CD8-positive, alpha-beta memory T cell (primary cell): ENCODE measurements around the gene MRFAP1. TPM values are rescaled to one million over a fixed set of nuclear protein-coding genes. Genes with fewer than 3 reads are reported as not detected.
"Not testable (repeated sequence)": the region's sequence is repeated elsewhere in the genome, so short reads cannot be mapped to it uniquely, and the experiment has no call there.

Experiments
- CTCF ChIA-PET: fragments of 350-600 bp; sonication (Branson Sonifier 250); formaldehyde crosslinking; loops from one replicate; lab custom pipeline; 2021; ENCODE audit warnings: antibody characterized with exemption; lab: Charles Lee
- POLR2A ChIA-PET: fragments of 350-600 bp; sonication (Branson Sonifier 250); formaldehyde crosslinking; loops from one replicate; lab custom pipeline; 2021; ENCODE audit warnings: antibody characterized with exemption; lab: Charles Lee
- DNase-seq, 5 donors: peaks; one replicate each; pipeline versions ENCODE4 v3.0.0 to v3.0.0-alpha.2; 2020 to 2022; ENCODE audit warnings: mixed read lengths in 1 of 5
- H3K27ac ChIP-seq: one replicate; pipeline ENCODE4 v1.7.0; 2013; ENCODE audit warnings: low read depth, mild to moderate bottlenecking, low read length, moderate library complexity
- H3K27me3 ChIP-seq: 2 replicates; pipeline ENCODE4 v1.7.0; 2013; ENCODE audit warnings: low read length, mild to moderate bottlenecking; ENCODE audit not compliant: insufficient read depth, poor library complexity, severe bottlenecking
- H3K36me3 ChIP-seq: 2 replicates; pipeline ENCODE4 v1.7.0; 2013; ENCODE audit warnings: mild to moderate bottlenecking, low read length, moderate library complexity; ENCODE audit not compliant: insufficient read depth
- H3K4me1 ChIP-seq: 2 replicates; pipeline ENCODE4 v1.7.0; 2013; ENCODE audit warnings: mild to moderate bottlenecking, low read length, moderate library complexity; ENCODE audit not compliant: insufficient read depth
- H3K4me3 ChIP-seq: 2 replicates; pipeline ENCODE4 v1.7.0; 2013; ENCODE audit warnings: mild to moderate bottlenecking, low read length
- H3K9me3 ChIP-seq: 2 replicates; pipeline ENCODE4 v1.7.0; 2013; ENCODE audit warnings: mild to moderate bottlenecking, low read length
- H3K27ac Mint-ChIP-seq, 8 donors: one replicate each; pipeline ENCODE4 v1.8.0; 2020 to 2021; ENCODE audit warnings: mixed read lengths in 8 of 8, mild to moderate bottlenecking in 6 of 8, inconsistent platforms in 3 of 8, moderate library complexity in 3 of 8
- H3K27me3 Mint-ChIP-seq, 2 donors: one replicate each; pipeline ENCODE4 v1.8.0; 2020 to 2021; ENCODE audit warnings: mixed read lengths in 2 of 2, mild to moderate bottlenecking in 1 of 2, moderate library complexity in 1 of 2
- H3K36me3 Mint-ChIP-seq, 3 donors: one replicate each; pipeline ENCODE4 v1.8.0; 2020 to 2021; ENCODE audit warnings: mixed read lengths in 3 of 3, inconsistent platforms in 1 of 3, mild to moderate bottlenecking in 1 of 3
- H3K4me1 Mint-ChIP-seq, 3 donors: one replicate each; pipeline ENCODE4 v1.8.0; 2020 to 2021; ENCODE audit warnings: mixed read lengths in 3 of 3, inconsistent platforms in 1 of 3, mild to moderate bottlenecking in 1 of 3
- H3K4me3 Mint-ChIP-seq, 7 donors: one replicate each; pipeline ENCODE4 v1.8.0; 2020 to 2021; ENCODE audit warnings: mixed read lengths in 7 of 7, mild to moderate bottlenecking in 6 of 7, moderate library complexity in 4 of 7, inconsistent platforms in 2 of 7
- H3K9me3 Mint-ChIP-seq, 5 donors: one replicate each; pipeline ENCODE4 v1.8.0; 2020 to 2022; ENCODE audit warnings: mixed read lengths in 5 of 5, mild to moderate bottlenecking in 3 of 5, moderate library complexity in 2 of 5, inconsistent platforms in 1 of 5
- polyA plus RNA-seq: library from polyadenylated mRNA; unstranded; fragments of 300-500 nt; fragmentation: Illumina TruSeq; gene quantifications from one replicate; pipeline ENCODE4 v1.2.3, GENCODE V29; 2021
- total RNA-seq, 2 experiments: library from RNA; stranded (reverse); gene quantifications; one replicate each; pipeline ENCODE4 v1.2.3, GENCODE V29; 2021

MRFAP1 gene
- total and polyA plus RNA-seq, 3 experiments from 2014 or later = 122 to 175 (median 126) TPM

GRCh38 chr4:6620296-6620695 is 20.2 kb upstream of the MRFAP1 start:
- H3K27ac Mint-ChIP-seq = no peak overlapping the region
- H3K4me1 Mint-ChIP-seq = no peaks in the 10 kb centered on the region
- no peak for DNase-seq
- peaks cover 11% of the 10 kb centered on the region for H3K36me3 ChIP-seq
- H3K27me3 Mint-ChIP-seq = no peaks in the 10 kb centered on the region
- POLR2A ChIA-PET = no interaction called here
- CTCF ChIA-PET = no interaction called here
- no peaks in the 10 kb centered on the region for H3K9me3 Mint-ChIP-seq
- H3K4me1 ChIP-seq = no peaks in the 10 kb centered on the region
- no peak overlapping the region for H3K4me3 Mint-ChIP-seq
- no peaks in the 10 kb centered on the region for H3K9me3 ChIP-seq
- peaks cover 7 to 62% (median 25%) of the 10 kb centered on the region in 3 donors for H3K36me3 Mint-ChIP-seq
- H3K27ac ChIP-seq = no peak overlapping the region
- no peaks in the 10 kb centered on the region for H3K27me3 ChIP-seq
- H3K4me3 ChIP-seq = no peak overlapping the region

GRCh38 chr4:6620891-6621555 is 19.5 kb upstream of the MRFAP1 start:
- ChIA-PET CTCF (no interaction called here), POLR2A (no interaction called here)
- no peaks in the 10 kb centered on the region for H3K9me3 Mint-ChIP-seq
- H3K36me3 Mint-ChIP-seq = peaks cover 5 to 56% (median 23%) of the 10 kb centered on the region in 3 donors
- Histone ChIP-seq H3K36me3 (peaks cover 9% of the 10 kb centered on the region), H3K4me1 (no peaks in the 10 kb centered on the region), H3K27me3 (no peaks in the 10 kb centered on the region), H3K9me3 (no peaks in the 10 kb centered on the region), H3K4me3 (no peak overlapping the region), H3K27ac (no peak overlapping the region)
- DNase-seq = no peak
- H3K27me3 Mint-ChIP-seq = no peaks in the 10 kb centered on the region
- H3K27ac Mint-ChIP-seq = no peak overlapping the region
- no peak overlapping the region for H3K4me3 Mint-ChIP-seq
- H3K4me1 Mint-ChIP-seq = no peaks in the 10 kb centered on the region

- POLR2A ChIA-PET = no interaction called here
Measured at GRCh38 chr4:6621556-6621927, 18.9 kb upstream of the MRFAP1 start.

GRCh38 chr4:6622744-6623143 is 17.7 kb upstream of the MRFAP1 start:
- H3K4me1 ChIP-seq = no peaks in the 10 kb centered on the region
- peaks cover 0 to 40% (median 12%) of the 10 kb centered on the region in 3 donors for H3K36me3 Mint-ChIP-seq
- H3K9me3 Mint-ChIP-seq = no peaks in the 10 kb centered on the region
- peak overlapping the region in 1 of 7 donors; percentile 61 for H3K4me3 Mint-ChIP-seq
- H3K27ac Mint-ChIP-seq = no peak overlapping the region
- H3K4me3 ChIP-seq = no peak overlapping the region
- CTCF ChIA-PET = interaction anchor here (0.6 kb wide), 1 partner anchor 233 kb away, joined by 3 read pairs; no protein-coding TSS in a partner anchor
- H3K27me3 ChIP-seq = no peaks in the 10 kb centered on the region
- H3K27ac ChIP-seq = no peak overlapping the region
- no peak for DNase-seq
- POLR2A ChIA-PET = interaction anchor here (0.7 kb wide), 1 partner anchor 18 kb away, joined by 3 read pairs; the partner anchor contains the start of gene MRFAP1
- H3K9me3 ChIP-seq = no peaks in the 10 kb centered on the region
- no peaks in the 10 kb centered on the region for H3K27me3 Mint-ChIP-seq
- H3K4me1 Mint-ChIP-seq = no peaks in the 10 kb centered on the region
- H3K36me3 ChIP-seq = no peaks in the 10 kb centered on the region

More at GRCh38 chr4:6621556-6621927, 18.9 kb upstream of the MRFAP1 start:
- Mint-ChIP-seq H3K4me1 (no peaks in the 10 kb centered on the region), H3K9me3 (no peaks in the 10 kb centered on the region), H3K4me3 (no peak overlapping the region), H3K36me3 (peaks cover 0 to 51% (median 18%) of the 10 kb centered on the region in 3 donors), H3K27me3 (no peaks in the 10 kb centered on the region), H3K27ac (peak overlapping the region in 2 of 8 donors; percentile 2 to 10)
- no peaks in the 10 kb centered on the region for H3K27me3 ChIP-seq
- H3K4me3 ChIP-seq = no peak overlapping the region
- CTCF ChIA-PET = no interaction called here
- no peak for DNase-seq
- no peak overlapping the region for H3K27ac ChIP-seq
- peaks cover 4% of the 10 kb centered on the region for H3K36me3 ChIP-seq
- H3K9me3 ChIP-seq = no peaks in the 10 kb centered on the region
- H3K4me1 ChIP-seq = no peaks in the 10 kb centered on the region

- no peaks in the 10 kb centered on the region for H3K4me1 ChIP-seq
- no peak overlapping the region for H3K4me3 Mint-ChIP-seq
- peak overlapping the region in 1 of 8 donors; percentile 47 for H3K27ac Mint-ChIP-seq
- DNase-seq = no peak
- no peaks in the 10 kb centered on the region for H3K9me3 ChIP-seq
- H3K9me3 Mint-ChIP-seq = no peaks in the 10 kb centered on the region
- no peak overlapping the region for H3K27ac ChIP-seq
- ChIA-PET CTCF (no interaction called here), POLR2A (no interaction called here)
- peaks cover 0 to 17% (median 4%) of the 10 kb centered on the region in 3 donors for H3K36me3 Mint-ChIP-seq
- H3K27me3 ChIP-seq = no peaks in the 10 kb centered on the region
- peaks cover 0 to 2% of the 10 kb centered on the region in 2 donors for H3K27me3 Mint-ChIP-seq
- no peaks in the 10 kb centered on the region for H3K36me3 ChIP-seq
- H3K4me3 ChIP-seq = no peak overlapping the region
- no peaks in the 10 kb centered on the region for H3K4me1 Mint-ChIP-seq
Measured at GRCh38 chr4:6625256-6625655, 15.2 kb upstream of the MRFAP1 start.

GRCh38 chr4:6626066-6626465 is 14.4 kb upstream of the MRFAP1 start:
- no peak for DNase-seq
- H3K4me1 Mint-ChIP-seq = no peaks in the 10 kb centered on the region
- no peak overlapping the region for H3K4me3 Mint-ChIP-seq
- peaks cover 0 to 10% (median 4%) of the 10 kb centered on the region in 3 donors for H3K36me3 Mint-ChIP-seq
- H3K36me3 ChIP-seq = no peaks in the 10 kb centered on the region
- H3K4me1 ChIP-seq = no peaks in the 10 kb centered on the region
- no peak overlapping the region for H3K4me3 ChIP-seq
- POLR2A ChIA-PET = no interaction called here
- H3K27ac Mint-ChIP-seq = no peak overlapping the region
- H3K27me3 Mint-ChIP-seq = peaks cover 0 to 2% of the 10 kb centered on the region in 2 donors
- no peak overlapping the region for H3K27ac ChIP-seq
- H3K9me3 Mint-ChIP-seq = no peaks in the 10 kb centered on the region
- no peaks in the 10 kb centered on the region for H3K9me3 ChIP-seq
- H3K27me3 ChIP-seq = no peaks in the 10 kb centered on the region
- CTCF ChIA-PET = no interaction called here

GRCh38 chr4:6627832-6628231 is 12.7 kb upstream of the MRFAP1 start:
- H3K4me1 Mint-ChIP-seq = no peaks in the 10 kb centered on the region

GRCh38 chr4:6628484-6628883 is 12.0 kb upstream of the MRFAP1 start:
- H3K27me3 Mint-ChIP-seq, CTCF ChIA-PET, H3K4me3 Mint-ChIP-seq, H3K4me1 Mint-ChIP-seq, POLR2A ChIA-PET, H3K4me1 ChIP-seq, H3K27me3 ChIP-seq, DNase-seq, H3K36me3 ChIP-seq, H3K27ac Mint-ChIP-seq, H3K36me3 Mint-ChIP-seq, H3K4me3 ChIP-seq, H3K9me3 ChIP-seq, H3K27ac ChIP-seq, H3K9me3 Mint-ChIP-seq: not testable (repeated sequence)

More at GRCh38 chr4:6627832-6628231, 12.7 kb upstream of the MRFAP1 start:
- Histone ChIP-seq H3K27me3 (no peaks in the 10 kb centered on the region), H3K36me3 (no peaks in the 10 kb centered on the region), H3K4me3 (no peak overlapping the region), H3K27ac (no peak overlapping the region), H3K4me1 (no peaks in the 10 kb centered on the region), H3K9me3 (no peaks in the 10 kb centered on the region)
- Mint-ChIP-seq H3K9me3 (no peaks in the 10 kb centered on the region), H3K36me3 (no peaks in the 10 kb centered on the region), H3K4me3 (no peak overlapping the region), H3K27me3 (peaks cover 0 to 2% of the 10 kb centered on the region in 2 donors), H3K27ac (peak overlapping the region in 1 of 8 donors; percentile 33)
- ChIA-PET POLR2A (no interaction called here), CTCF (no interaction called here)
- DNase-seq = no peak
